ENCODE results near the gene ZHX3. TPM values are rescaled to one million over a fixed set of nuclear protein-coding genes. Genes with fewer than 3 reads are reported as not detected.

ZHX3 gene
- total RNA-seq, 1 donor from 2014 or later, result 16.3 TPM

GRCh38 chr20:41151134-41151869 is 166.2 kb downstream of the ZHX3 start:
- Mint-ChIP-seq H3K36me3 (peaks cover 16% of the 10 kb centered on the region), H3K4me1 (ENCODE audit: unreplicated experiment) (peaks cover 61% of the 10 kb centered on the region), H3K4me3 (no peak overlapping the region), H3K9me3 (no peaks in the 10 kb centered on the region), H3K27ac (no peak overlapping the region), H3K27me3 (no peaks in the 10 kb centered on the region)
- TF ChIP-seq, protein P1, sequence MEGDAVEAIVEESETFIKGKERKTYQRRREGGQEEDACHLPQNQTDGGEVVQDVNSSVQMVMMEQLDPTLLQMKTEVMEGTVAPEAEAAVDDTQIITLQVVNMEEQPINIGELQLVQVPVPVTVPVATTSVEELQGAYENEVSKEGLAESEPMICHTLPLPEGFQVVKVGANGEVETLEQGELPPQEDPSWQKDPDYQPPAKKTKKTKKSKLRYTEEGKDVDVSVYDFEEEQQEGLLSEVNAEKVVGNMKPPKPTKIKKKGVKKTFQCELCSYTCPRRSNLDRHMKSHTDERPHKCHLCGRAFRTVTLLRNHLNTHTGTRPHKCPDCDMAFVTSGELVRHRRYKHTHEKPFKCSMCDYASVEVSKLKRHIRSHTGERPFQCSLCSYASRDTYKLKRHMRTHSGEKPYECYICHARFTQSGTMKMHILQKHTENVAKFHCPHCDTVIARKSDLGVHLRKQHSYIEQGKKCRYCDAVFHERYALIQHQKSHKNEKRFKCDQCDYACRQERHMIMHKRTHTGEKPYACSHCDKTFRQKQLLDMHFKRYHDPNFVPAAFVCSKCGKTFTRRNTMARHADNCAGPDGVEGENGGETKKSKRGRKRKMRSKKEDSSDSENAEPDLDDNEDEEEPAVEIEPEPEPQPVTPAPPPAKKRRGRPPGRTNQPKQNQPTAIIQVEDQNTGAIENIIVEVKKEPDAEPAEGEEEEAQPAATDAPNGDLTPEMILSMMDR (conservative IDR thresholded peaks at IDR 0.05), result no peak
- DNase-seq (ENCODE audit: extremely low spot score, unreplicated experiment), result no peak

DNA sequence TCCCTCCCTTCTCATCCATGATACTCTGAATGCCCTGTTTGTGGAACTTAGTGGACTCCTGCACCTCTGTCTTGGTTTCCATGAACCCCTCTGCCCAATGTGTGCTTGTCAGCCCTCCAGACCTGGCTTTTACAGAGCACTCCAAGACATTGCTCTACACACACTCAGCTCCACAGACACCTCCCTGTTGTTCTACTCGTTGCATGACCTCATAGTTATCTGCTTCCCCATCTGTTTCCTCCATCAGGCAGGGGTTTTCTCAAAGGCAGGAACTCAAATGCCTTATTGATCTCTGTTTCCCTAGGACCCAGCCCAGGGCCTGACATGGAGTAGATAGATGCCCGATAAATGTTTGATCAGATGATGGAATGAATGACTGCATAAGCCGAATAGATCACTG is 166.9 kb downstream of the ZHX3 start:
- no peak overlapping the region for H3K4me3 Mint-ChIP-seq

GRCh38 chr20:41148942-41149341 is 168.6 kb downstream of the ZHX3 start:
- TF ChIP-seq, protein P1 (conservative IDR thresholded peaks at IDR 0.05), result no peak
- Mint-ChIP-seq H3K4me3 (no peak overlapping the region), H3K27me3 (no peaks in the 10 kb centered on the region), H3K36me3 (peaks cover 26% of the 10 kb centered on the region), H3K4me1 (ENCODE audit: unreplicated experiment) (peaks cover 56% of the 10 kb centered on the region), H3K27ac (peak overlapping the region; percentile 8), H3K9me3 (no peaks in the 10 kb centered on the region)
- DNase-seq (ENCODE audit: extremely low spot score, unreplicated experiment), result no peak

More for the DNA sequence above, 166.9 kb downstream of the ZHX3 start:
- peaks cover 16% of the 10 kb centered on the region for H3K36me3 Mint-ChIP-seq
- no peak for DNase-seq (ENCODE audit: extremely low spot score, unreplicated experiment)
- peak overlapping the region; percentile 39 for H3K27ac Mint-ChIP-seq
- peaks cover 60% of the 10 kb centered on the region for H3K4me1 Mint-ChIP-seq (ENCODE audit: unreplicated experiment)
- no peaks in the 10 kb centered on the region for H3K27me3 Mint-ChIP-seq
- TF ChIP-seq, protein P1 (conservative IDR thresholded peaks at IDR 0.05), result no peak
- no peaks in the 10 kb centered on the region for H3K9me3 Mint-ChIP-seq

DNA sequence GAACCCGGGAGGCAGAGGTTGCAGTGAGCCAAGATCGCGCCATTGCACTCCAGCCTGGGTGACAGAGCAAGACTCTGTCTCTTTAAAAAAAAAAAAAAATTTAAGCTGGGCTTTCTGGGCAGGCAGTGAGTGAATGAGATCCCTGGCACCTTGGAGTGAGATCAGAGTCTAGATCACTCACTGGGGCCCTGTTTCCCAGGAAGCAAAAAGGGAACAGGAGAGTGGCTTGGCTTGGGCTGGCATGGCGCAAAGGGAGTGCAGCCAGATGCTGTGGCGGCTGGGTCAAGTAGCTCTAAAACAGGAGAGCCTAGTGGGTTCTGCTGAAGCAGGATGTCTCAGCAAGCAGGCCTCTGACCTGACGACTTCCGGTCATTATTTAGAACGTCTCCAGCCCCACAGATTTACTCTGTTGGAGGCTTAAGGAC is 169.8 kb downstream of the ZHX3 start:
- TF ChIP-seq, protein P1 (conservative IDR thresholded peaks at IDR 0.05), result no peak
- H3K27ac Mint-ChIP-seq, result no peak overlapping the region
- H3K27me3 Mint-ChIP-seq, result no peaks in the 10 kb centered on the region
- H3K4me3 Mint-ChIP-seq, result no peak overlapping the region
- peaks cover 33% of the 10 kb centered on the region for H3K36me3 Mint-ChIP-seq
- no peak for DNase-seq (ENCODE audit: extremely low spot score, unreplicated experiment)
- peaks cover 61% of the 10 kb centered on the region for H3K4me1 Mint-ChIP-seq (ENCODE audit: unreplicated experiment)
- no peaks in the 10 kb centered on the region for H3K9me3 Mint-ChIP-seq

GRCh38 chr20:41145821-41146620 is 171.5 kb downstream of the ZHX3 start:
- Mint-ChIP-seq H3K4me1 (ENCODE audit: unreplicated experiment) (peaks cover 65% of the 10 kb centered on the region), H3K27ac (no peak overlapping the region), H3K9me3 (no peaks in the 10 kb centered on the region), H3K27me3 (no peaks in the 10 kb centered on the region), H3K36me3 (peaks cover 32% of the 10 kb centered on the region), H3K4me3 (no peak overlapping the region)
- TF ChIP-seq, protein P1 (conservative IDR thresholded peaks at IDR 0.05), result no peak
- DNase-seq (ENCODE audit: extremely low spot score, unreplicated experiment), result no peak

Measured in type B pancreatic cell (in vitro differentiated cells).